COLO668 (cell line): ENCODE results near the gene PPARA.
"Not testable (repeated sequence)": the region's sequence is repeated elsewhere in the genome, so short reads cannot be mapped to it uniquely, and the experiment has no call there.

Source experiments
- DNase-seq: peaks from one replicate; lab custom pipeline; 2025; ENCODE audit not compliant: unreplicated experiment; lab: John Stamatoyannopoulos, UW

PPARA gene

DNA sequence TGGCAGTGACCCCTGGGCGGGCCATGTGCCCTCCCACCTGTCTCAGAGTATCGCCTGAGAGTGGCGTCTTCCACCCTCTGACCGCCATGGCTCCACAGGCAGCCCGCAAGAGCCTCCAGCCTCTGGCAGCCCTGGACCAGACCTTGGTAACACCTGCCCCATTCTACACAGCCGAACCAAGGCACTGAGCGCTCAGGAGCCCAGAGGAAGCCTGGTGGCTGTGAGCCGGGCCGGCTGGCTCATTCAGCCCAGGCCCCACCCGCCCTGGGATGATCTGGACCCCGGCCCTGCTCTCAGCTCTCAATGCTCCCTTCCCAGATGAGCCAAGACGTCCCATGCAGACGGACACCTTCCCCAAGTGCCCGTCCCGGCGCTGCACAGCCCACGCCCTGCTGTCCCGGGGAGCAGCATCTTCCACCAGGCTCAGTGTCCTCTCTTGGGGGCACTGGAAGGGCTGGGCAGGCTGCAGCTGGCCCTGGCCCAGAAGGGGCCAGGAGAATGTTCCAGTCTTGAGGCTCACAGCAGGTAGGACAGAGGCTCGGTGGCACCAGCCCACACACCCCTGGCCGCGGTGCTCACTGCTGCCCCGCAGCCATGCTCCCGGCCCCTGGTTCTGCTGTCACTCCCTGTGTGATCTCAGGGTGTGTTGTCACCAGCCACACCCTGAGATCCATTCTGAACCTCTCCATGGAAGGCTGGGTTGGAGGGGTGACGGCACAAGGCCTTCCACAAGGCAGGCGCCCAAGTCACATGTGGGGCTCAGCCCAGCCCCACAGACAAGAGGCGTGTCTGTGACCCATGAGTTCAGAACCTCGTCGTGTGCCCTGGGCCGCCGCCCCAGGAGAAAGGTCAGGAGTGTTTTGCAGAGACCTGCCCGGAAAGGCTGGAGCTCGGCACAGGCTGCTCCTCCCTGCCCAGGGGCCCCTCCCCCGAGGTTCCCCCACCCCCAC is 24.2 kb upstream of the PPARA start:
- no peak for DNase-seq

DNA sequence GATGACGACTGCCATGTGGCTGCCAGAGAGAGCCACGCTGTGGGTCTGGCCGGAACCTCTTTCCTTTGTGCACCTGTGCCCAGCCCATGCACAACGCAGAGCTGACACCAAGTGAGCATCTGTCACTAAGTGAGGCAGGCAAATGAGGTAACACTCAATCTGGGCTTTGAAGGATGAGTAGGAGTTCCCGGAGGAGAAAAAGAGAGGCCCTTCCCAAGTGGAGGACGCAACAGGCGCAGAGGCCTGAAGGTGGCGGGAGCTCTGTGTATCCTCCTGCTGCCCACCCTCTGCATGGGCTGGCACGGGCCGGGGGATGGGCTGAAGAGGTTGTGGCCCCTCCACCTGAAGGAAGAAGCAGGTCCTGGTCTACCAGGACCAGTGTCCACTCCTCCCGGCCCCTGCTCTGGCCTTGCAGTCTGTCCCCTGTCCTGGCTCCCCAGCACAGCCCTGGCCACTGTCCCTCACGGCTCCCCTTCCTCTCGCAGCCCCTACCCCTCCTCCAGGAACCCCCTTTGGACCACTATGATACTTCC is 23.4 kb upstream of the PPARA start:
- DNase-seq: no peak

DNA sequence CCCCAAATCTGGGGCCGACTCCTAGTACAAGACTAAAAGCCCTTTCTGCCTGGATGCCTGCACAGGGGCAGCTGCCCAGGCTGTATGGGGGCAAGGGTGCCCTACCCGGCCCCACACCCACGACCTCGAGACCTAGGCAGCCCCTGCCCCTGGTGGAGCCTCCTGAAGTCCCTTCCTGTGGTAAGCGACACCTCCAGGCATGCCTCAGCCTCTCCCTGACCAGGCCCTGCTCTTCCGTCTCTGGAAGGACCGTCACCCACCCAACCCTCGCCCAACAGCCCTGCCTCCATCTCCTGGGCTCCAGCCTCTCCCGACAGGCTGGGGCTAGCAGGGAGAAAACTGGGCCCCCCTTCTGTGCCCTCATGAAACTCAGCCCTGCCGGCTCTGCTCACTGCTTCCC is 22.8 kb upstream of the PPARA start:
- no peak for DNase-seq

DNA sequence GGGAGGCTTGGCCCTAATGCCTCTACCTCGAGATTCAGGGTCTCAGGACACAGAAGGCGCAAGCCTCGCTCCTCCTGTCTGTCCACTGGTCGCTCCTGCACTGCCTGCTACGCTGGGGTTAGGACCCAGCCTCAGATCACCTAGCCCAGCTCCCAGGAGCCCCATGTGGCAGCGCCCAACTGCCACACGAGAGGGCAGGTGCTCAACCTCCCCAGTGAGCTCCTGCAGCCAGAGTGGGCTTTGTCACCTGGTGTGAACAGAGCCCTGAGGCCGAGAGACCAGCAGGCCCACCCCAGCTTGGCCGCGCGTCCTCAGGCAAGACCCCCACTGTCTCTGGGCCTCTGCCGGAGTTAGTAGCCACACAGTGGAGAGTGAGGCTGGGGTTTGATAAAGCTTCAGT is 21.7 kb upstream of the PPARA start:
- no peak for DNase-seq

DNA sequence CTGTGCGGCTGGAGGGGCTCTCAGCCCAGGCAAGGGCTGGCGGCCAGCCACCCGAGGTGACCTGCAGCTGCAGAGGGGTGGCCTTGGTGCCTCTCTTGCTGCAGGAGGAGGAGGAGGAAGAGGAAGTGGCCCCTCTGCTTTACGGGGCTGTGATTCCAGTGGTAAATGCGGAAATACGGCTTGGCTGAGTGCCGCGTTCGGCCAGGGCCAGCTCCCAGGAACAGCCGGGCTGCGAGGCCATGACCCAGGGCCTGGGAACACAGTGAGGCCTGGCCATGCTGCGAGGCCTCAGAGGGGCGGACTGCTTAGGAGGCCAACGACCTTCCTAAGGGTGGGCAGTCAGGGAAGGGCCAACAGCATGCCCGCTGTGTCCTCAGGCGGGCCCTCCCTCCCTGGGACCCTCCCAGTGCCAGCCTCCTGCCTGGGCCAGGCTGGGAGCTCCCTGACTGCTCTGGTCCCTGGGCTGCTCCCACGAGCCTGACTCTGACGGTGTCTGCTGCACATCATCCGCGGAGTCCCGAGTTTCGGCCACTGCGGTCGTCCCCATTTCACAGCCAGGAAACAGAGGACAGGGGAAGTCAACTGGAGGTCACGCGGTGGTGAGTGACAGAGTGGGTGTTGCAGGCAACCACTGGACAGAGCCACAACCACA is 20.8 kb upstream of the PPARA start:
- no peak for DNase-seq

DNA sequence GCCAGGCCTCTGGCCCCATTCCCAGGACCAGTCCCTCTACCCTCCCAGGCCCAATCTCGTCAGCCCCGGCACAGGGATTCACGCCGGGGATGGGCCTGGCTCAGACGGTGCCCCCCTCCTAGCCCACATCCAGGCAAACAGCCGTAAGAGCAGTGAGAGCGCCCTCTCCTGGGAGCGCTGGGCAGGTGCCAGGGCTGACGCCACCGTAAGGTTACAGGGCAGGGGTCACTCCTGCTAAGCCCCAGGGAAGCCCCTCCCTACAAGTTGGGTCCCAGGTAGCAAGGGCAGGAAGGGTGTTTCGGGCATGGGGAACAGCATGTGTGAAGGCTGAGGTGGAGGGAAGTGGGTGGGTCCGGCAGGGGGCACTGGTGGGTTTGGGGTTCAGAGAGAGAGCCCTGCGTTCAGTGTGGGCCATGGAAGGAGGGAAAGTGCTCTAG is 19.2 kb upstream of the PPARA start:
- no peak for DNase-seq

DNA sequence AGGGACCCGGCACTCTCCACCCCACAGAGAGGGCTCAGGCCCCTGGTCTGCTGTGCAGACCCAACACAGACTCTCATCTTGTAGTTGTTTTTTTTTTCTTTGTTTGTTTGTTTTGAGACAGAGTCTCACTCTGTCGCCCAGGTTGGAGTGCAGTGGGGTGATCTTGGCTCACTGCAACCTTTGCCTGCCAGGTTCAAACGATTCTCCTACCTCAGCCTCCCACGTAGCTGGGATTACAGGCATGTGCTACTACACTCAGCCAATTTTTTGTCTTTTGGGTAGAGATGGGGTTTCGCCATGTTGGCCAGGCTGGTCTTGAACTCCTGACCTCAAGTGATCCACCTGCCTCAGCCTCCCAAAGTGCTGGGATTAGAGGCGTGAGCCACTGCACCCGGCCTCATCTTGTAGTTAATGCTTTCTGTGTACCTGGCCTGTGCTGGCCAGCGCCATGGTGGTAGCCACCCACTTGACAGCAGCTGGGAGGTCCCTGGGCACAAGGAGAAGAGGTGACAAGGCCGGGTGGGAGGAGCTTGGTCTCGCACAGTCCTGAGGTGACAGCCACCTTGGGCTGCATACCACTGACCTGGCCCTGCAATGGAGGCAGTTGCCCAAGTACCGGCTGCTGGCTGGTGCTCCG is 18.0 kb upstream of the PPARA start:
- DNase-seq: not testable (repeated sequence)

DNA sequence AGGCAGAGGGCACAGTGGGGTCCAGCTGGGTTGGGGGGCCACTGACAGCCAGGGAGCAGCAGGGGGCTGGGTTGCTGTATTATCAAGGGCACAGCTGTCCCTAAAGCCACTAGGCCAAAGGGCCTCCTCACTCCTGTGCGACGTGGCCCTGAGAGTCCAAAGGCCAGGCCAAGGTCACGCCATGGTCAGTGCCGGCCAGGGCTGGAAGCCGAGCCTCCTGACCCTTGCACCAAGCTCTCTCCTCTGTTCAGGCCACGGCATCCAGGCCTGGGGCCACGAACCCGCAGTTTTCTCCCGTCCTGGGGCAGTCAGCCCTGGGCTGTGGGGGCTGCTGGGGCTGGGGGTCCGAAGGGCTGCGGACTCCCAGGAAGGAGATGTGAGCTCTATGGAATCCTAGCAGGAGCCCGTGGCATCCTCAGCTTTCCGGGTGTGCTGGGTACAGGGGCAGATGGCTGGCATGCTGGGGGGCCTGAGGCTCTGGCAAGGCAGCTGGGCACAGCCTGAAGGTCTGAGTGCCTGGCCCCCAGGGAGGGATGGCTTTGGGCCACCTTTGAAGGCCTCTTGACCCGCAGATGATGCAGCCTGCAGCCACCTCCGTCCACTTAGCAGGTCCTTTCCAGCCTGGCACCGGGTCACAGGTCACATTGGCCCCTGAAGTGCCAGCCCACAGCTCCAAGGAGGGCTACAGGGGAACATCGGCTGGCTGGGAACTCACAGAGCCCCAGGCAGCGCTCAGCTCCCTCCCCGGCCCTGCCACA is 17.3 kb upstream of the PPARA start:
- no peak for DNase-seq

DNA sequence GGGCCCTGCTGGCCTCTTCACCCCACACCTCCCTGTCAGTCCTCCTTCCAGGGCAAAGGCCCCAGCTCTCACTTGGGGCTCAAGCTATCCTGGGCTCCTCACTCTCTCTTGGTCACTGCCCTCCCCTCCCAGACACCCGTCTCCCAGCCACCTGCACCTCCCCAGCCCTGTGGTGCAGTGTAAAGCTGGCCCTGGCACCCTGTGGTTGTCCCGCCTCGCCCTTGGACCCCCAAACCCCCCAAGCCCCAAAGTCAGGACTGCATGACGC is 16.8 kb upstream of the PPARA start:
- DNase-seq: no peak

DNA sequence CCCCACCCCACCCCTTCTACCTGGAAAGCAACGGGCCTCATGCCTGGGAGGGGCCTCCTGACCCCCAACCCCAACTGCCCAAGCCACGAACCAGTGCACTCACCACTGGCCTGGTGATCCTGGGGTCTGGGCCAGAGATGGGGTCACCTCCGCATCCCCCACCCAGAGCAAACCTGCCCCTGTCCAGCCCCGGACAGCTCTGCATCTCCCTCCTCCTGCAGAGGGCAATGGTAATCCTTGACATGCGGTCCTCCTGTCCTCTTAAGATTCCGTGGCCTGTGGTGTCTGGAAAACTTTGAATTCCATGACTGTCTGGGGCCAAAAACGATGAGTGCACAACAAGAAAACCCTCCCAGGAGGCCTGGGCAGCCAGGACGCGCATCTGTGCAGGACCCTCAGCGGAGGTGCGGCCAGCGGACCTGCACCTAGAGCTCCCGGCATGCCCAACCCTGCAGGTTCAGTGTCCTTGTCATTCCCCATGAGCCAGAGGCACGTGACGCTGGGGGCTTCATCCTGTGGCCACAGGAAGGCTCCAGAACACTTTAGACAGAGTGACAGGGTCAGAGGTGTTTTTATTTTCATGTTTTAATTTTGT is 16.1 kb upstream of the PPARA start:
- no peak for DNase-seq

DNA sequence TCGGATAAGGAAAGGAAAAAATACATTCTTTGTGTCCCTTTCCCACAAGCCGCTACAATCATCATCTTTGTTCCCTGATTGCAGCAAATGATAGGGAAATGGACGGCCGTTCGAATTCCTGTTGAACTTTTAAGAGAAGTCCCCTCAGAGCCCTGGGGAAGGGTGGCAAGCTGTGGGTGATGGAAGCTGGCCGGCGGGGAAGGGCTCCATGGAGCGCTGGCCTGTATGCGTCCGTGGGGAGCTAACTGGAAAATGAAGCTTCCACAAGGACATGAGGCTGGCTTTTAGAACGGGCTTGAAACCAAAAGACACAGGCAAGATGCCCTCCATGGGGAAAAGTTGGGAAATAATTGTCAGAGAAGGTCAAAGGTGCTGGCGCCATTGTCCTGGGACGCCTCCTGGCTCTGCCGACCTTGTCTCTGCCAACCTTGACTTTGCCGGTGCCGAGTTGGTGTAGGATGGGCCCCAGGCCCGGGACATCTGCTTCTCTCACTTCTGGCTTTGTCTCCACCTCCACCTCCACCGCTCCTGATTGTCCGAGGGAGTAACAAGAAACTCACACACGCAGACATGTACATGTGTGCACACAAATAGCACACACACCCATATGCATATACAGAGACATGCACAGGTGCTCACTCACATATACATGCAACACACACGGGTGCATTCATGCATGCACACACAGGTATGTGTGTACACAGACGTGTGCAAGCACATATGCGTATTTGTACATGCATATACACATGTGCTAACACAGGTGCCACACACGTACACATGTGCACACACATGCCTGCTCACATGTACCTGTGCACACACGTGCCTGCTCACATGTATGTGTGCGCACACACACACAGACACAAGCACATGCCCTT is 14.5 kb upstream of the PPARA start:
- no peak for DNase-seq

DNA sequence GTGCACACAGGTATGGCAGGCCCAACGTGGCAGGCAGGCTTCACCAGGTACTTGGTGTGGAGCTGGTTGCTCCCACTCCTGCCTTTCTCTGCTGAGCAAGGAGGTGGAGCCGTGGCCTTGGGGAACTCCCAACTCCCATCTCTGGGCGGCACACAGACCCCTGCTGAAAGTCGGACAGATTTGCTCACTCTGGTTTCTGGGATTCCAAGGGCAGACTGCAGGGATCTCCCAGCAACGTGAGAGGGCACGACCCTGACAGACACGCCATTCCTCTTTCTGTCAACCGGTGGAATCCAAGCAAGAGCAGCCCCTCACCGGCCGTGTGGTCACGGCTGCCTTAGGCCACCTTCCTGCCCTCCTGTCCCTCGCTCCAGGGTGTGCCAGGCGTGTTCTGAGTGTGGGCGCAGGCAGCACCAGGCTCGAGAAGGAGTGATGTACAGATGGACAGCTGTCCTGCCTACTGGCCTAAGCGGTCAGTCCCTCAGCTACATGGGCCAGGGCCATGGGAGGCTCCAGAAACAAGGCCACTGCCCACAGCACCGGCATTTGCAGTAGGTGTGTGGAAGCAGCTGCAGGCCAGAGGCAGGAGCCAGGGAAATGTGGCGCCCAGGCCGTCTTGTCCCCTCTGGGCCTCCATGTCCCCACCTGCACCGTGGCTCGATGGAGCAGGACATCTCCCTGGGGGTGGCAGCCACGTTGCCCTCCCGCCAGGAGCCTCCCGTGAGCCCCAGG is 13.7 kb upstream of the PPARA start:
- DNase-seq: no peak

DNA sequence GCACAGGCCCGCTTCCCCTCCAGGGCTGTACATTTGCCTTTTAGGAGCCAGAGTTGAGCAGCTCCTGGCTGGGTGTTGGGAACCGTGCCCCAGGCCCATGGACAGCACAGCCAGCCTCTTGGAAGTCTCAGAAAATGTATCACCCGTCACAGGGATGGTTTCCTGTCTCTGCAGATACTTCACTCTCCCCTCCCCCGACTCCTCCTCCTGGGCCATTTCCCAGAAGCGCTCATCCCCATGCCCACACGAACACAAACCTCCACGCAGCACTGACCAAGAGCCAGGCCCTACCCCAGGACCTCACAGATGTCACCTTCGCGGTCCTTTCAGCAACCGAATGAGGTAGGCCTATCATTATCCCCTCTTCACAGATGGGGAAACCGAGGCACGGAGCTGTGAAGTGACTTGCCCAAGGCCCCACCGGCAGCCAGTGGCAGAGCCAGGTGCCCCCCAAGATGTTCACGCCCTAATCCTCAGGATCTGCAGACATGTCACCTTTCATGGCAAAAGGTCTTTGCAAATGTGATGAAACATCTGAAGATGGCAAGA is 13.0 kb upstream of the PPARA start:
- DNase-seq: no peak

DNA sequence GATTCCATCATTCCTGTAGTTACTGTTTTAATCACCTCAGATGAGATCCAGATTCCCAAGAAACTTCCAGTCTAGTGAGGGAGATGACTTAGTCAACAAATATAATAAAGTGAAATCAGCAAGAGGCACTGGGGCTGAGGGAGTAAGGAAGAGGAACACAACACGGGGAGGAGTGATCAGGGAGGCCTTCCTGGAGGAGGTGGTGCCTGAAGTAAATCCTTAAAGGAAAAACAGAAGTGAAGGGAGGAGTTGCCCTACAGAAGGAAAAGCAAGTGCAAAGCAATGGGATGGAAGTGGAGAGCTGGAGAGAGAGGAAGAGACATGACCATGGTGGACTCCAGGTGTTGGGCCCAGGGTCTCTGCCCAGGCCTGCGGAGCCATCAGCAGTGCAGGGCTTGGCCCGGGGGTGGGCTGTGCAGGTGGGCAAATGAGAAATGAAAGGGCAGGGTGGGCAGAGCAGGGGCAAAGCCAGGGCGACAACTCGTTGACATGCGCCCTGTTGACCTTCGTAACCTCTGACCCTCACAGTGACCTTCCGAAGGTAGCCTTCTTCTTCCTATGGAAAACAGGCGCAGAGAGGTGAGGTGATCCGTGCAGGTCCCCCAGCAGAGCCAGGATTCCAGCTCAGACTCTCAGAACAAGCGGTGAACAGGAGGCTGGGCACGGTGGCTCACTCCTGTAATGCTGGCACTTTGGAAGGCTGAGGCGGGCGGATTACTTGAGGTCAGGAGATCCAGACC is 12.1 kb upstream of the PPARA start:
- DNase-seq: no peak

DNA sequence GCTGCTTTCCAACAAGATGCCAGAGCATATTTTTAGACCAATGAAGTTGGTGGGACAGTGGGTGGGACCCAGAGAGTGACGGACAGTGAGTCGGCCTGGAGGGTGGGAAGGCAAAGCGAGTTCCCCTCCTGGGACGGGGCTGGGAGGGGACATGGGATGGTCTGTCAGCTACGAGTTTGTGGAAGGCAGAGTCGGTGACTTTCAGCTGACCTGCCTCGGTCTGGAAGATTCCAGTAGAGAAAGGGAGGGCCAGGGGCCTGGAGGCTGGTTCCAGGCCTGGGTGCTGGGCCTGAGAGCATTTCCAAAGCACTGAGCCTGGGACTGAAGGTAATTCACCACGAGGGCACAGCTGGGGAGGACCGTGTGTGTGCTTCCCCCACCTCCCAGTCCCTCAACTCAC is 10.9 kb upstream of the PPARA start:
- DNase-seq: not testable (repeated sequence)

DNA sequence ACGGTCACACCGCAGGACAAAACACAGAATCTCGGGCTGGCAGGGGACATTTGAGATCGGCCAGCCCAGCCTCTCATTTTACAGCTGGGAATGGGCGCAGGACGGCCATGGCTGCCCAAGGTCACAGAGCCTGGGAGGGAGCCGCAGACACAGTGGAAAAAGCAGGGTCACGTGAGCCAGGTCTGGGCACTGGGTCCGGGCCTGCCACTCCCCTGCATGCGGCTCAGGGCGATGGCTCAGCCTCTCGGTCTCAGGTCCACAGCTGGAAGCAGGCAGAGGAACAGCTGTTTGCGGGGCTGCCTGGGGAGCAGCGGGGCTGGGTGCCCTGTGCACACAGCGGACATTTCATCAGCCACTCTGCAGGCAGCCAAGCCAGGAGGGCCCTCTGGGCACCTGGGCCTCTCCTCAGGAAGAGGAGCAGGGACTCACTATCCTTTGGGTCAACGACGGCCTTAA is 10.4 kb upstream of the PPARA start:
- no peak for DNase-seq

DNA sequence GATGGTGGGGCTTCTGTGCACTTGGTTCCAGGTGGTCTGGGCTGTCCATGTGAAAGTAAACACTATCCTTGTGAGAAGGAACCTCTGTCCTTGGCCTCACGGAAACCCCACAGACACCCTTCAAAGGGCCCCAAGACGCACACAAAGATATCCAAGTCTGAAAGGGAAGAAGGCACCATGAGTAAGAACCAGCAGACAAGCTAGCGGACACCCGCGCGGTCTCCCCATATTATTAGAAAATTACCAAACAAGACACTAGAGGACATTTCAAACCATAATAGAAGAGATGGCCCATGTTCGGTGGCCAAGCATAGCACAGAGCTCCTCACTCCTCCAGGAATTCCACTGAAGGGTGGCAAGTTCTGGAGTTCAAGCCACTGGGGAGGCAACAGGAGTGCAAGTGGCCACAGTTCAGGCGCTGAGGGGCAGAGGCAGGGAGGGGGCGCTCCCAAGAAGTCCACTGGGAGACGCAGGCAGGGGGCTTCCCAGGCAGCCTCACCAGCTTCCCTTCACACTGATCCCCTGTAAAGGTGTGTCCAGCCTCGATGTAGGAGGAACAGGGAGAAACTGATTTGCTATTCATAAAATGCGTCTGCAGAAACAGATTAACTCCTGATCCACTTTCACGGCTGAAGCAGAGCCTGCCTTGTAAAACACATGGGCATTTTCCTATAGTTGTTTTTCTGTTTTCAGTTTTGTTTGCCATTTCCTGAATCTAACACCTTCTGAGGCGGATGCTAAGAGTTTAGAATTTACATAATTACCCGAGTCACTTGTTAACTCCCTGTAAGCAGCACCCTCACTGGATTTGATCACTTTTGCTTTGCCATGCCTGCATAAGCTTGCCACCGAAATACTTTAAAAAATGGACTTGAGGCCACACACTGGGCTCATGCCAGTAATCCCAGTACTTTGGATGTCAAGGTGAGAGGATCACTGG is 9.1 kb upstream of the PPARA start:
- no peak for DNase-seq
